HFFc6 (cell line): ENCODE data around the gene KCNAB1. TPM values are rescaled to one million over a fixed set of nuclear protein-coding genes. Genes with fewer than 3 reads are reported as not detected.

Experiments used
- DNase-seq: peaks from one replicate; pipeline ENCODE4 v3.0.0-alpha.2; 2018
- H3K27ac Mint-ChIP-seq: 2 replicates; pipeline ENCODE4 v1.8.0; 2020; ENCODE audit warnings: mild to moderate bottlenecking, mixed read lengths
- H3K27me3 Mint-ChIP-seq: 2 replicates; pipeline ENCODE4 v1.8.0; 2021; ENCODE audit warnings: mild to moderate bottlenecking, moderate library complexity, mixed read lengths; ENCODE audit not compliant: insufficient read depth
- H3K36me3 Mint-ChIP-seq: 2 replicates; pipeline ENCODE4 v1.8.0; 2021; ENCODE audit warnings: low read depth, mixed read lengths
- H3K4me1 Mint-ChIP-seq: 2 replicates; pipeline ENCODE4 v1.8.0; 2020; ENCODE audit warnings: low read depth, mixed read lengths
- H3K4me3 Mint-ChIP-seq: 2 replicates; pipeline ENCODE4 v1.8.0; 2020; ENCODE audit warnings: mild to moderate bottlenecking, moderate library complexity, mixed read lengths
- H3K9me3 Mint-ChIP-seq: 2 replicates; pipeline ENCODE4 v1.8.0; 2020; ENCODE audit warnings: mild to moderate bottlenecking, mixed read lengths
- total RNA-seq, 6 experiments: library from RNA; stranded (reverse); fragmentation: NEBNext Ultra II Directional; extraction: Animal tissue kit (Norgen Biotek cat#: 25700); gene quantifications; 2 replicates in 1 of 6; 3 replicates in 5 of 6; pipeline ENCODE4 v1.2.3, GENCODE V29; 2021
- TF ChIP-seq, protein P1 (sequence below): fragments of 200-600 bp; sonication (generic); IDR thresholded peaks from 2 replicates; pipeline ENCODE4 v1.5.0; 2021; ENCODE audit warnings: antibody characterized with exemption, mild to moderate bottlenecking

The KCNAB1 gene
- total RNA-seq, 6 experiments from 2014 or later, result not detected

DNA sequence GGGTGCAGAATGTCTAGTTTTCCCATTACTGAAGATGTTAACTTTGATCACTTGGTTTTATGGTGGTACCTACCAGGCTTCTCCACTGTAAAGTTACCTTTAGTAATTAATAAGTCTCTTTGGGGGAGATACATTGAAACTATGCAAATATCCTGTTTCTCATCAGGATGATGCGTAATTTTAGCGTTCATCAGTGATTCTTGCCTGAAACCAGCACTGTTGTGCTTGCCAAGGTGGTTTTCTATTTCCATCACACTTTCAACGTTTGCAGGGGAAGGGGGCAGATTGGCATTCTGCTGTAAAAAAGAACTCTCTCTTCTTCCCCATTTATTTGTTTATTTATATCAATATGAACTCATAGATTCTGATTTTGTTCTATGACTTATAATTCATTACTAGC is 373.5 kb downstream of the KCNAB1 start:
- no peak for DNase-seq
- Mint-ChIP-seq H3K4me3 (no peak overlapping the region), H3K27ac (no peak overlapping the region), H3K4me1 (peaks cover 23% of the 10 kb centered on the region), H3K9me3 (peaks cover 3% of the 10 kb centered on the region; the same call in 1 of the 2 replicates), H3K27me3 (no peaks in the 10 kb centered on the region; the same call in 1 of the 2 replicates), H3K36me3 (peaks cover 5% of the 10 kb centered on the region)
- TF ChIP-seq, protein P1, sequence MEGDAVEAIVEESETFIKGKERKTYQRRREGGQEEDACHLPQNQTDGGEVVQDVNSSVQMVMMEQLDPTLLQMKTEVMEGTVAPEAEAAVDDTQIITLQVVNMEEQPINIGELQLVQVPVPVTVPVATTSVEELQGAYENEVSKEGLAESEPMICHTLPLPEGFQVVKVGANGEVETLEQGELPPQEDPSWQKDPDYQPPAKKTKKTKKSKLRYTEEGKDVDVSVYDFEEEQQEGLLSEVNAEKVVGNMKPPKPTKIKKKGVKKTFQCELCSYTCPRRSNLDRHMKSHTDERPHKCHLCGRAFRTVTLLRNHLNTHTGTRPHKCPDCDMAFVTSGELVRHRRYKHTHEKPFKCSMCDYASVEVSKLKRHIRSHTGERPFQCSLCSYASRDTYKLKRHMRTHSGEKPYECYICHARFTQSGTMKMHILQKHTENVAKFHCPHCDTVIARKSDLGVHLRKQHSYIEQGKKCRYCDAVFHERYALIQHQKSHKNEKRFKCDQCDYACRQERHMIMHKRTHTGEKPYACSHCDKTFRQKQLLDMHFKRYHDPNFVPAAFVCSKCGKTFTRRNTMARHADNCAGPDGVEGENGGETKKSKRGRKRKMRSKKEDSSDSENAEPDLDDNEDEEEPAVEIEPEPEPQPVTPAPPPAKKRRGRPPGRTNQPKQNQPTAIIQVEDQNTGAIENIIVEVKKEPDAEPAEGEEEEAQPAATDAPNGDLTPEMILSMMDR, result no peak

DNA sequence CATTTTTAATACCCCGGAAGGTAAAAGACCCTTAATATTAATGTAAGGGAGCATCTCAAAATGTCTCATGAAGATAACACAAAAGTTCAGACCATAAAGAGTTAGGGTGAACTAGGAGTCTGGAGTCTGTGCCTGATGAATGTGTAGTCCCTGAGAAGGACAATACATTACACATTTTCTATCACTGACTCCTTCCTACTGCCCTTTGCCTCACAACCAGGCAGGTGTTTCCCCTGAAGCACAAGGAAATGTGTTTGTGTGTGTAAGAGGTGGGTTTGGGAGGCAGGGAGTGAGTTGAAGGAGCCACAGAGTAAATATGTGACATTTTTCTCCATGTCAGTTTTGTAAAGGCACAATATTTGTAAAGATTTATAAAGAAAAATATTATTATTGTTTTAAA is 375.4 kb downstream of the KCNAB1 start:
- no peak for DNase-seq

DNA sequence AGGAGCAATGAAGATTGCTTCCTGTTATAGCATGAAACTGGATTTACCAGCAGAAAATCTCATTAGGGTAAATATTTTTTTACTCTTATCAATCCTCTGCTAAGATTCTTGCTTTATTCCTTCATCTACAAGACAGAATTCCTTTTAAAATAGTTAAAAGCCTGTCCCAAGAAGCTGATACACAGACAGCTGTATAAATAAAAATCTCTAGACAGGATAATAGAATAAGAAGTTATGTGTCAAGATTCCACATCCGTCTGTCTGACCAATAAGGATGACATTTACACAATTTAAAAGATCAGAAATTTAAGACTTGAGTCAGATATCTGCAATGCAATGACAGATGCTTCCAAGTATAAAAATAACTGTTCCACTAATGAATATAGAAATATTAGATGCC is 376.9 kb downstream of the KCNAB1 start:
- peaks cover 23% of the 10 kb centered on the region for H3K4me1 Mint-ChIP-seq
- peaks cover 3% of the 10 kb centered on the region; the same call in 1 of the 2 replicates for H3K9me3 Mint-ChIP-seq
- peaks cover 2% of the 10 kb centered on the region; the same call in 1 of the 2 replicates for H3K27me3 Mint-ChIP-seq
- peaks cover 5% of the 10 kb centered on the region for H3K36me3 Mint-ChIP-seq
- H3K27ac Mint-ChIP-seq, result no peak overlapping the region
- H3K4me3 Mint-ChIP-seq, result no peak overlapping the region
- no peak for DNase-seq
- TF ChIP-seq, protein P1, result no peak

More for the DNA sequence above, 375.4 kb downstream of the KCNAB1 start:
- H3K36me3 Mint-ChIP-seq, result peaks cover 5% of the 10 kb centered on the region
- TF ChIP-seq, protein P1, result no peak
- peaks cover 3% of the 10 kb centered on the region; the same call in 1 of the 2 replicates for H3K9me3 Mint-ChIP-seq
- H3K27ac Mint-ChIP-seq, result no peak overlapping the region
- H3K4me3 Mint-ChIP-seq, result no peak overlapping the region
- peaks cover 23% of the 10 kb centered on the region for H3K4me1 Mint-ChIP-seq
- H3K27me3 Mint-ChIP-seq, result peaks cover 2% of the 10 kb centered on the region; the same call in 1 of the 2 replicates

DNA sequence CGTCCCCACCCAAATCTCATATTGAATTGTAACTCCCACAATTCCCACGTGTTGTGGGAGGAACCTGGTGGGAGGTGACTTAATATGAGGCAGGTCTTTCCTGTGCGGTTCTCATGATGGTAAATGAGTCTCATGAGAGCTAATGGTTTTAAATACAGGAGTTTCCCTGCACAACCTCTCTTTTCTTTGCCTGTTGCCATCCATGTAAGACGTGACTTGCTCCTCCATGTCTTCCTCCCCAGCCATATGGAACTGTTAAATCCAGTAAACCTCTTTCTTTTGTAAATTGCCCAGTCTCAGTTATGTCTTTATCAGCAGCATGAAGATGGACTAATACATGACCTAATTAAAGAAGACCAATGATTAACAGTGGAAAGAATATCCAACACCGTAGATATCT is 377.9 kb downstream of the KCNAB1 start:
- H3K9me3 Mint-ChIP-seq, result peaks cover 3% of the 10 kb centered on the region; the same call in 1 of the 2 replicates
- no peak overlapping the region for H3K4me3 Mint-ChIP-seq
- TF ChIP-seq, protein P1, result no peak
- no peak for DNase-seq
- peaks cover 5% of the 10 kb centered on the region for H3K36me3 Mint-ChIP-seq
- H3K4me1 Mint-ChIP-seq, result peaks cover 17% of the 10 kb centered on the region
- H3K27ac Mint-ChIP-seq, result no peak overlapping the region
- peaks cover 2% of the 10 kb centered on the region; the same call in 1 of the 2 replicates for H3K27me3 Mint-ChIP-seq

DNA sequence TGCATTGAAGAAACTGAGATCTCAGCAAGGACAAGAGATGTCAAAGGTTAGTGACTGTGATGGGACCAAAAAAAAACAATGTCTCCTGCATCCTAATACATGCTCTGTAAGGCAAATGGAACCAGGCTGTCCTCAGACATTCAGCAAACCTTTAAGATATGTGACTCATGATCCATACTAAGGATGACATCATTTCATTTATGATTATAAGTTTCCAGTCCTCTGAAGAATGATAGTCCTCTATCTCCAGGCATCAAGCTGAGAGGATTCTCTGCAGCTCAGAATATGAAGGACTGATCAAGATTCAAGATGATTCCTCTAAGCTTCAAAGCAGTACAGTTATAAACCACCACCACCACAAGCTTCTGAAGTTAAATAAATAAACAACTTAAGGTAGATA is 386.9 kb downstream of the KCNAB1 start:
- Mint-ChIP-seq H3K27me3 (peaks cover 13% of the 10 kb centered on the region), H3K36me3 (no peaks in the 10 kb centered on the region), H3K4me3 (no peak overlapping the region), H3K4me1 (0 out of 2 replicates have a peak, but pooled peaks cover 6% of the 10 kb centered on the region), H3K9me3 (no peaks in the 10 kb centered on the region), H3K27ac (no peak overlapping the region)
- TF ChIP-seq, protein P1, result no peak
- DNase-seq, result no peak
